ENCODE results near the gene CCS. TPM values are rescaled to one million over a fixed set of nuclear protein-coding genes. Genes with fewer than 3 reads are reported as not detected.

The CCS gene
- total RNA-seq, result 14.0 and 23.7 TPM in 2 replicates

DNA sequence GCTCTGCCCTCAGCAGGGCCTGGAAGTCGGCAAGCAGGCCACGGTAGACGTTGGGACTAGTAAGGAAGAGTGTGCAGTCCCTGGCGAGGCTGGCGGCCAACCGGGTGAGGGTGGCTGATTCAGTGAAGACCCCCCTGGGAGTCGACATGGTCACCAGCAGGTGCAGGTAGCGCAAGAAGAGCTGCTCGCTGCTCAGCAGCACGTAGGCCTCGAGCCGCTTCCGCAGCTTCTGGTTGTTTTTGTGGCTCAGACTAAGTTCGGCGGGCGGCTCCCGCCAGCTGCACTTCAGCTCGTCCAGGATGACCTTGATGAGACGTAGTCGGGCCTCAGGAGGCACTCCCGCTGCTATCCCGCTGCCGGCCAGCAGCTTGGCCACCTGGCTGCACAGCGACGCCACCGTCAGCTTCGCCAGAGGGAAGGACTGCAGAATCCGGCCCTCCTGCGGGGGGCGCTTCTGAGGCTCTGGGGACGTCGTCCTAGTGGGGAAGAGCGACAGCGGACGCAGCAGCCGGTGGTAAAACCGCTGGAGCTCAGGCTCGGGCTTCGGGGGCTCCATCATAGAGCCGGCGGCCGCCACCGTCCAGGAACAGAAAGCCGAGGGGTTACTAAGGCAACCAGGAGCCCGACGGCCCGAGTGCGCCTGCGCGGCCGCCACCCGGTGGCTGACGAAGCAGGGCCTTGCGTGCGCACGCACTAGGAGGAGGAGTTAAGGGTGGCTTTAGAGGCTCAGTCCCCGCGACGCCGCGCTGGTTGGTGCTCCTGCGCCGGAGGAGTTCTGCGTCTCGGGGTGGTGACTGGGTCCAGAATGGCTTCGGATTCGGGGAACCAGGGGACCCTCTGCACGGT is at the start of gene CCS, which contains the start of gene CCDC87:
CCS (plus strand) TSS at position 729 of the 846 bp plus-strand sequence; CDS start at position 806, 77 bp downstream.
CCDC87 (minus strand) TSS at position 607 of the 846 bp plus-strand sequence; CDS start at position 559, 48 bp downstream.

DNA sequence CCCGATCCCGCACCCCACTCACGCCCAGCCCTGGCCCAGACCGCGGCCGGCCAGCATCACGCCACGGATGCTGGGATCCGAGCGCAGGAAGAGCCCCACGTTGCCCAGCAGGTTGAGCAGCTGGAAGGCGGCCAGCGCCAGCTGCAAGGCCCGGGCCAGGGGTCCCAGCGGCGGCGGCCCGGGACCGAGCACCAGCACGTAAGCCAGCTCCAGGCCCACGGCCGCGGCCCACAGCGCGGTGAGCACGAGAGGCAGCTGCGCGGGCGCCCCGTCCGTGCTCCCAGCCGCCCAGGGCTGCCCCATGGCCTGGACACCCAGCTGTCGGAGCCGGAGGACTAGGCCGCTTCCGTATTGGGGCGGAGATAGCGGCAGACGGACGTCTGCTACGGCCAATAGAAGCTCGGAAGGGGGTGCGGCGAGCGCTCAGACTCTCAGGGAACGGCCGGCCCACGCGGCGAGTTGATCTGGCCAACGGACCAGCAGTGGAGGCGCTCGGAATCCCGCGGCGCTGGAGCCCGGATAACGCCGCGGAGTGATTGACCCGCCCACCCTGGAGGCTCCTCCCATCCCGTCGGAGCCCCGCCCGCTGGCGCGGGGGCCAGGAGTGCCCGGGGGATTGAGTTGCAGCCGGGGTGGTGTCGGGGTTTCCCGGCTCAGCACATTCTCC is 47.2 kb upstream of the CCS start, which contains the start of gene ZDHHC24:
ZDHHC24 (minus strand) TSS at position 348 of the 667 bp plus-strand sequence; CDS start at position 303, 45 bp downstream.

GRCh38 chr11:66546368-66546965 is 46.5 kb upstream of the CCS start, which contains the start of gene ACTN3:
ACTN3 (plus strand) TSS chr11:66546903; CDS start chr11:66546938, 35 bp downstream.

DNA sequence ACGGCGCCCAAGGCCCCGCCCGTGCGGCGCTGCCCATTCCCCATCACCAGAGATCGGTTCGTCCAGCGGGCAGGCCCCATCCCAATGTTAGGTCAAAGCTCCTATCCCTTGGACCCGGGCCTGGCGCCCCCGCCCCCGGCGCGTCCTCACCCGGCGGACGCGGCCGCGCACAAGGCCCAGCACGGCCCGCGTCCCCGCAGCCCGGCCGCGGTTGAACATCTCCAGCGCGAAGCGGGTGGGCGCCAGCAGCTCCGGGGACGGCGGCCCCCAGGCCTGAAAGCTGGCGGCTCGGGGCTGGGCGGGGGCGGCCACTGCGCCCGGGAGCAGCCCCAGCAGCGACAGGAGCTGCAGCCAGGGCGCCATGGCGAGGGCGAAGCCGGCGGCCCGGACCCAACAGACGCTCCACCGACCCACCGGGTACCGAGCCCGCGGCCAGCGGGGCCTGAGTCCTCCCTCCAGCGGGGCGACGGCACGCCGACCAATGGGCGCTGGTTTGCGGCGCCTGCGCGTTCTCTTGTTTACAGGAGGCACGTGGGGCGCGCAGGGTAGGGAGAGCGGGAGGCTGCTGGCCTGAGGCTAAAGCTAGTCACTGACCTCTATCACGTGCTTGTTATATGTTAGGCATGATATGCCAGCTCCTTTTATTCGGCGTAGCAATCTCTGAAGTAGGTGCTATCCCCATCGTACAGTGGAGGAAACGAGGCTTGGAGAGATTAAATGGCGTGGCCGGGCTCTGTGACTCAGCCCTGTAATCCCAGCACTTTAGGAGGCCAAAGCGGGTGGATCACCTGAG is 24.7 kb upstream of the CCS start, which contains the start of gene CTSF:
CTSF (minus strand) TSS at position 483 of the 793 bp plus-strand sequence; CDS start at position 363, 120 bp downstream.

DNA sequence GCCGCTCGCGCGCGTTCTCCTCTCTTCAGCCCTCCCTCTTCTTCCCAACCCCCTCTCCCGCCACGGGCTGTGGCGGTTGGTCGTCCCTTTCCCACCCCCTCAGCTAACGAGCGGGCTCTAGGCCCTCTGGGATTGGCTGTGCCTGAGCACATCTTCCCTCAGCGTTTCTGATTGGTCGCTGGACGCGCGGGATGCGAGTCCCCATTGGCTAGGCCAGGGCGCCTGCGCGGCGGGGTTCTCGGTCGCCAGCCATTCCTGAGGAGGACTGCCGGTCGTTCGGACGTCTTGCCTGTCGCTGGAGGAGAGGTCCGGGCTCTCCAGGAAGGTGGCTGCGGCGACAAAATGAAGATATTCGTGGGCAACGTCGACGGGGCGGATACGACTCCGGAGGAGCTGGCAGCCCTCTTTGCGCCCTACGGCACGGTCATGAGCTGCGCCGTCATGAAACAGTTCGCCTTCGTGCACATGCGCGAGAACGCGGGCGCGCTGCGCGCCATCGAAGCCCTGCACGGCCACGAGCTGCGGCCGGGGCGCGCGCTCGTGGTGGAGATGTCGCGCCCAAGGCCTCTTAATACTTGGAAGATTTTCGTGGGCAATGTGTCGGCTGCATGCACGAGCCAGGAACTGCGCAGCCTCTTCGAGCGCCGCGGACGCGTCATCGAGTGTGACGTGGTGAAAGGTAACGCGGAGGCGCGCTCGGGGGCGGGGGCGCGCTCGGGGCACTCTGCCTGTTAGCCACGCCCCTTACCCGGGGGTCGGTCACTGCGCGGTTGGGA is 23.6 kb downstream of the CCS start, which contains the start of gene RBM14:
RBM14 (plus strand) TSS at position 252 of the 776 bp plus-strand sequence; CDS start at position 343, 91 bp downstream.

DNA sequence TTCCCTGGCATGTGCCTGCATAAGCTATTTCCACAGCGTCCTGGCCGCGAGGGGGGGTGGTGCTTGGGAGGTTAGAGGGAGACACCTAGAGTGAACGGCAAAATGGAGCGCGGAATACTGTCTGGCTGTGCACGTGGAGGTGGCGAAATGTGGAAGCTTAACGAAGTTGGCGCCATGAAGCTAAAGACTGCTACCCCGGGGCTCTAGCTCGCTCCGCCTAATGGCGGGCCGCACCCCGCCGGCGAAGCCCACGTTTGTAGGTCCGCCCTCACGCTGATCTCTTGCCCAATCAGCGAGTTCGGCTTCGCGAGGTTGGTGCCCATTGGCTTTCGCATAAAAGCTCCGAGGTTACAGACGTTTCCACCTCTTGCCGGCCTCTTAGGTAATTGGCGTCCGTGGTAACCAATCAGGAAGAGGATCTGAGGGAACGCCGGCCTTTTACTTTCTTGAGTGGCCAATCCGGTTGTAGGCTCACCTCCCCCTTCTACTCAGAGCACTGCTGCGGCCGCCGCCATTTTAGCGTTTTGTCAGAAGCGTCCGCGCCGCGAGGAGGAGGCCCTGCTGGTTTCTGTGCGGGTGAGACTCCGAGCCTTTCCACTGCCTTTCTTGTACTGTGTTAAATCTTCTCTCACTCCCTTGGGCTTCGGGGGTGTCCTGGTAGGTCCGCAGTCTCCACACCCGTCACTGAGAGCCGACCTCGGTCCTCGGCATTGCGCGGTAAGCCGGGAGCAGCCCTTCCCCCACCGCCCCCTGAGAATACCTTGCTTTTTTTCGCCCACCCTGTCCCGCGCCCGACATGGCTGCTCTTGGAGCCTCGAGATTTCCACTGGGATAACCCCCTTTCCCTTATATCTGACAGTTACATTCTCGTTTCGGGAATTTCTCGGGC is 45.4 kb downstream of the CCS start, which contains the start of gene RBM4:
RBM4 (plus strand) TSS at position 527 of the 889 bp plus-strand sequence. CDS start 1,009 bp downstream, outside the sequence.

Other genes with a start within 250 kb of the CCS start
- 88.5 and 93.7 TPM in 2 replicates for gene BRMS1, start 248.1 kb upstream of the CCS start, total RNA-seq
- 23.2 and 23.9 TPM in 2 replicates for gene B4GAT1, start 245.6 kb upstream of the CCS start, total RNA-seq
- gene SLC29A2, start 221.4 kb upstream of the CCS start, total RNA-seq, result 0.13 and 0.30 TPM in 2 replicates
- not detected in 2 replicates for gene NPAS4, start 172.2 kb upstream of the CCS start, total RNA-seq
- 88.5 and 94.8 TPM in 2 replicates for gene MRPL11, start 154.3 kb upstream of the CCS start, total RNA-seq
- 3.9 and 6.1 TPM in 2 replicates for gene PELI3, start 126.3 kb upstream of the CCS start, total RNA-seq
- 78.1 and 88.9 TPM in 2 replicates for gene DPP3, start 112.8 kb upstream of the CCS start, total RNA-seq
- 15.7 and 17.3 TPM in 2 replicates for gene BBS1, start 82.5 kb upstream of the CCS start, total RNA-seq
- gene ZDHHC24, start 47.1 kb upstream of the CCS start, total RNA-seq, result 21.1 and 25.0 TPM in 2 replicates
- not detected in 2 replicates for gene ACTN3, start 46.3 kb upstream of the CCS start, total RNA-seq
- 7.4 and 8.3 TPM in 2 replicates for gene CTSF, start 24.6 kb upstream of the CCS start, total RNA-seq
- 0.05 TPM in 1 of 2 replicates, not detected in the other for gene CCDC87, start 122 bp upstream of the CCS start, total RNA-seq
- gene RBM14, start 23.4 kb downstream of the CCS start, total RNA-seq, result 48.3 and 55.6 TPM in 2 replicates
- gene RBM4, start 45.5 kb downstream of the CCS start, total RNA-seq, result 101 and 107 TPM in 2 replicates
- 10.9 and 15.3 TPM in 2 replicates for gene RBM4B, start 84.7 kb downstream of the CCS start, total RNA-seq
- gene SPTBN2, start 136.0 kb downstream of the CCS start, total RNA-seq, result 6.3 and 21.5 TPM in 2 replicates